Amygdala (tissue), 56 donors: ENCODE data around the gene MDFI.

Experiments used
- DNase-seq, 56 donors: peaks; one replicate each; lab custom pipeline; 2025; lab: John Stamatoyannopoulos, UW

The MDFI gene

GRCh38 chr6:41700463-41701347 lies 62.4 kb downstream of the MDFI start:
- DNase-seq = peak in 20 of 56 donors; percentile 18 to 68 (median 46)

GRCh38 chr6:41702089-41702745 lies 63.9 kb downstream of the MDFI start:
- DNase-seq = no peak

GRCh38 chr6:41702771-41703494 lies 64.7 kb downstream of the MDFI start:
- peak in 1 of 56 donors; percentile 15 for DNase-seq
